Activated CD8-positive, alpha-beta T cell treated with anti-CD3 and anti-CD28 coated beads for 36 hours (primary cell): ENCODE data around the gene NUSAP1. TPM values are rescaled to one million over a fixed set of nuclear protein-coding genes. Genes with fewer than 3 reads are reported as not detected.
"Not testable (repeated sequence)": the region's sequence is repeated elsewhere in the genome, so short reads cannot be mapped to it uniquely, and the experiment has no call there.

Source experiments
- ATAC-seq: fragments of 200-7000 bp; cut with Tn5 transposase; one replicate; pipeline ENCODE4 v1.10.0; 2021; ENCODE audit warnings: mild to moderate bottlenecking, moderate library complexity
- CTCF ChIA-PET: fragments of 350-600 bp; sonication (Branson Sonifier 250); formaldehyde crosslinking; loops from one replicate; lab custom pipeline; 2021; ENCODE audit warnings: antibody characterized with exemption; lab: Charles Lee
- POLR2A ChIA-PET: fragments of 350-600 bp; sonication (Branson Sonifier 250); formaldehyde crosslinking; loops from one replicate; lab custom pipeline; 2021; ENCODE audit warnings: antibody characterized with exemption; lab: Charles Lee
- DNase-seq: peaks from one replicate; pipeline ENCODE4 v3.0.0-alpha.2; 2020
- H3K27ac Mint-ChIP-seq: one replicate; pipeline ENCODE4 v1.8.0; 2021; ENCODE audit warnings: mild to moderate bottlenecking, mixed read lengths
- H3K27me3 Mint-ChIP-seq: one replicate; pipeline ENCODE4 v1.8.0; 2021; ENCODE audit warnings: mixed read lengths
- H3K36me3 Mint-ChIP-seq: one replicate; pipeline ENCODE4 v1.8.0; 2021; ENCODE audit warnings: low read depth, mixed read lengths
- H3K4me1 Mint-ChIP-seq: one replicate; pipeline ENCODE4 v1.8.0; 2021; ENCODE audit warnings: low read depth, mixed read lengths
- H3K4me3 Mint-ChIP-seq: one replicate; pipeline ENCODE4 v1.8.0; 2021; ENCODE audit warnings: mild to moderate bottlenecking, moderate library complexity, mixed read lengths
- H3K9me3 Mint-ChIP-seq: one replicate; pipeline ENCODE4 v1.8.0; 2021; ENCODE audit warnings: mixed read lengths
- intact Hi-C: fragments of 100-400 bp; cut with micrococcal nuclease; formaldehyde crosslinking; loops from one replicate; pipeline ENCODE4 v1.10.0; 2022
- total RNA-seq, 2 experiments: library from RNA; stranded (reverse); gene quantifications; one replicate each; pipeline ENCODE4 v1.2.3, GENCODE V29; 2021
- TF ChIP-seq, protein P1 (sequence below): fragments of 200-600 bp; IDR thresholded peaks from one replicate; pipeline ENCODE4 v1.8.0; 2022; ENCODE audit warnings: antibody characterized with exemption, mild to moderate bottlenecking

The NUSAP1 gene
- total RNA-seq, 2 experiments from 2014 or later: 163 to 170 TPM

DNA sequence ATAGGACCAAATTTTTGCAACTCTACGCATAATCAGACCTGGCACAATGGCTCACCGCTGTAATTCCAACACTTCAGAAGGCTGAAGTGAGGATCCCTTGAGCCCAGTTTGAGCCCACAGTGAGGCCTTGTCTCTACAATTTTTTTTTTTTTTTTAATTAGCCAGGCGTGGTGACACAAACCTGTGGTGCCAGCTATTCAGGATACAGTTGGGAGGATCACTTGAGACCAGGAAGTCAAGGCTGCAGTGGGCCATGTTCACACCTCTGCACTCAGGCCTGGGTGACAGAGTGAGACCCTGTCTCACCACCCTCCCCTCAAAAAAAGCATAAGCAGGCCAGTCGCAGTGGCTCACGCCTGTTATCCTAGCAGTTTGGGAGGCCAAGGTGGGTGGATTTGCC lies 25.0 kb upstream of the NUSAP1 start:
- intact Hi-C loops: no loop called here
- Mint-ChIP-seq H3K9me3 (no peaks in the 10 kb centered on the region), H3K27me3 (no peaks in the 10 kb centered on the region)

DNA sequence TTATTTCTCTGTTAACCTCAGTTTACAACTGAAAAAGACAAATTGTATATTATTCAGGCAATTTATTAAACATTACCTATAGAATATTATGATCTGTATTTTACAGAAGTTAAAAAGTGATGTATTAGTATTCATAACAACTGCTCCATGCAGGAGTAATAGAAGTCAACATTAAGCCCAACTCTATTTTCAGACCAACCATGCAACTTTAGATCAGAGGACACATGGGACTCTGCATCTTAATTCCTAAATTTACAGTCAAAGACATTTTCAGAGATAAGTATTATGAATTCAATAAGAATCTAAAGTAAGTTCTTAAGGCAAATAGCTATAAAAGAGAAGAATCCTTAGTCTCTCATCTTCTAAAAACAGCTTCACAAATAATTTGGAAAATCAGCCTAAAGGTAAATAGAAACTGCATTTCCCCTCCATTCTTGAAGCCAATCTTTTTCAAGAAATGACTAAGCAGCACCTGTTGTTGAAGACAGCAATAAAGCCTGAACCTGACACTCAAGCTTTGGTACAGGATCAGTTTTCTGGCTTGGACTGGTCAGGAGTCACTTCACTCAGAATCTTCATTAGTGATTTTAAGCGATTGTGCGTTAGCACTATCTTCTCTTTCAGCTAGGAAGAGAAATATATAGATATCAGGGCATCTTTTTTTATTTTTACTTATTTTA lies 23.3 kb upstream of the NUSAP1 start:
- intact Hi-C loops: no loop called here
- no peak for DNase-seq
- ATAC-seq: no peak
- Mint-ChIP-seq H3K4me1 (peaks cover 1% of the 10 kb centered on the region), H3K9me3 (no peaks in the 10 kb centered on the region), H3K27me3 (no peaks in the 10 kb centered on the region), H3K4me3 (no peak overlapping the region), H3K36me3 (peaks cover 9% of the 10 kb centered on the region), H3K27ac (no peak overlapping the region)
- POLR2A ChIA-PET: interaction anchor here (1.0 to 1.2 kb wide), 2 partner anchors 24 to 28 kb away, joined by 3 read pairs; partner anchors contain the start of gene NUSAP1
- TF ChIP-seq, protein P1, sequence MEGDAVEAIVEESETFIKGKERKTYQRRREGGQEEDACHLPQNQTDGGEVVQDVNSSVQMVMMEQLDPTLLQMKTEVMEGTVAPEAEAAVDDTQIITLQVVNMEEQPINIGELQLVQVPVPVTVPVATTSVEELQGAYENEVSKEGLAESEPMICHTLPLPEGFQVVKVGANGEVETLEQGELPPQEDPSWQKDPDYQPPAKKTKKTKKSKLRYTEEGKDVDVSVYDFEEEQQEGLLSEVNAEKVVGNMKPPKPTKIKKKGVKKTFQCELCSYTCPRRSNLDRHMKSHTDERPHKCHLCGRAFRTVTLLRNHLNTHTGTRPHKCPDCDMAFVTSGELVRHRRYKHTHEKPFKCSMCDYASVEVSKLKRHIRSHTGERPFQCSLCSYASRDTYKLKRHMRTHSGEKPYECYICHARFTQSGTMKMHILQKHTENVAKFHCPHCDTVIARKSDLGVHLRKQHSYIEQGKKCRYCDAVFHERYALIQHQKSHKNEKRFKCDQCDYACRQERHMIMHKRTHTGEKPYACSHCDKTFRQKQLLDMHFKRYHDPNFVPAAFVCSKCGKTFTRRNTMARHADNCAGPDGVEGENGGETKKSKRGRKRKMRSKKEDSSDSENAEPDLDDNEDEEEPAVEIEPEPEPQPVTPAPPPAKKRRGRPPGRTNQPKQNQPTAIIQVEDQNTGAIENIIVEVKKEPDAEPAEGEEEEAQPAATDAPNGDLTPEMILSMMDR: no peak
- CTCF ChIA-PET: interaction anchor here (1.4 to 1.7 kb wide), 2 partner anchors 20 to 23 kb away, joined by 4 to 7 read pairs; partner anchors contain the start of genes NUSAP1 and OIP5

More for the DNA sequence above, 25.0 kb upstream of the NUSAP1 start:
- TF ChIP-seq, protein P1: no peak
- CTCF ChIA-PET: no interaction called here
- DNase-seq (no peak), ATAC-seq (no peak)
- Mint-ChIP-seq H3K4me3 (no peak overlapping the region), H3K27ac (no peak overlapping the region), H3K4me1 (peaks cover 4% of the 10 kb centered on the region), H3K36me3 (peaks cover 5% of the 10 kb centered on the region)
- POLR2A ChIA-PET: no interaction called here

DNA sequence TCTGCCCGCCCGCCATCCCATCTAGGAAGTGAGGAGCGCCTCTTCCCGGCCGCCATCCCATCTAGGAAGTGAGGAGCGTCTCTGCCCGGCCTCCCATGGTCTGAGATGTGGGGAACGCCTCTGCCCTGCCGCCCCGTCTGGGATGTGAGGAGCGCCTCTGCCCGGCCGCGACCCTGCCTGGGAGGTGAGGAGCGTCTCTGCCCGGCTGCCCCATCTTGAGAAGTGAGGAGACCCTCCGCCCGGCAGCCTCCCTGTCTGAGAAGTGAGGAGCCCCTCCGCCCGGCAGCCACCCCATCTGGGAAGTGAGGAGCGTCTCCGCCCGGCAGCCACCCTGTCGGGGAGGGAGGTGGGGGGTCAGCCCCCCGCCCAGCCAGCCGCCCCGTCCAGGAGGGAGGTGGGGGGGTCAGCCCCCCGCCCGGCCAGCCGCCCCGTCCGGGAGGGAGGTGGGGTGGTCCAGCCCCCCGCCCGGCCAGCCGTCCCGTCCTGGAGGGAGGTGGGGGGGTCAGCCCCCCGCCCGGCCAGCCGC lies 11.8 kb upstream of the NUSAP1 start:
- ATAC-seq: not testable (repeated sequence)

DNA sequence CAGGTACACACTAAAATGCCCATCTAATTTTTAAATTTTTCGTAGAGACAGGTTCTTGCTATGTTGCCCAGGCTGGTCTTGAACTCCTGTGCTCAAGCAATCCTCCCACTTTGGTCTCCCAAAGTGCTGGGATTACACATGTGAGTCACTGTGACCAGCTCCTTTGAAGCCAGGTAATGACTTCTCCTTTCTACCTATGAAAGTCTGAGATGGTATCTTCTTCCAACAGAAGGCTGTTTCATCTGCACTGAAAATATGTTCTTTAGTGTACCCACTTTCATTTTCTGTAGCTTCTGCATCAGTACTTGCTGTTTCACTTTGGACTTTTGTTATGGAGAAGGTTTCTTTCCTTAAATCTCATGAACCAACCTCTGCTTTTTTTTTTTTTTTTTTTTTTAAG lies 9.1 kb upstream of the NUSAP1 start:
- Mint-ChIP-seq H3K9me3 (no peaks in the 10 kb centered on the region), H3K27me3 (no peaks in the 10 kb centered on the region), H3K4me1 (peaks cover 16% of the 10 kb centered on the region), H3K4me3 (no peak overlapping the region), H3K27ac (no peak overlapping the region), H3K36me3 (peaks cover 29% of the 10 kb centered on the region)
- DNase-seq (peak; percentile 12), ATAC-seq (peak; percentile 61)
- POLR2A ChIA-PET: interaction anchor here (1.1 kb wide), 1 partner anchor 9 kb away, joined by 5 read pairs; the partner anchor contains the start of genes NUSAP1 and OIP5
- intact Hi-C loops: no loop called here
- CTCF ChIA-PET: interaction anchor here (1.1 kb wide), 2 partner anchors 9 to 10 kb away, joined by 3 to 6 read pairs; partner anchors contain the start of genes NUSAP1 and OIP5
- TF ChIP-seq, protein P1: no peak

More for the DNA sequence above, 11.8 kb upstream of the NUSAP1 start:
- H3K9me3 Mint-ChIP-seq, intact Hi-C loops, H3K27me3 Mint-ChIP-seq, H3K4me3 Mint-ChIP-seq, CTCF ChIA-PET, POLR2A ChIA-PET, H3K27ac Mint-ChIP-seq, DNase-seq: not testable (repeated sequence)
- Mint-ChIP-seq H3K4me1 (peaks cover 16% of the 10 kb centered on the region), H3K36me3 (peaks cover 15% of the 10 kb centered on the region)

DNA sequence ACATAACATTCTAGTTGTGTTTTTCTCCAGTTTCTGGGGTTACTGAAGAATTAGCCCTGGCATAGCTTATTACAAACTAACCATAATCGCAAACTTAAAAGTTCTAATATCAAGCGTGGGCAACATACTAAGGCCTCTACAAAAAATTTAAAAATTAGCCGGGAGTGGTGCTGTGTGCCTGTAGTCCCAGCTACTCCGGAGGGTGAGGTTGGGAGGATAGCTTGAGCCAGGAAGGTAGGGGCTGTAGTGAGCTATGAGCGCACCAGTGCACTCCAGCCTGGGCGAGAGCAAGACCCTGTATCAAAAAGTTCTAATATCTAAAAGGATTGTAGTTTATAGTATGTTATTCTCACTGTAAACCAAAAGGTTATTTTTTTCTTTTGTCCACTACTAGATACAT lies 1.4 kb upstream of the NUSAP1 start:
- Mint-ChIP-seq H3K4me3 (peak overlapping the region; percentile 92), H3K4me1 (peaks cover 15% of the 10 kb centered on the region), H3K27me3 (no peaks in the 10 kb centered on the region), H3K36me3 (peaks cover 18% of the 10 kb centered on the region), H3K27ac (no peak overlapping the region), H3K9me3 (no peaks in the 10 kb centered on the region)
- CTCF ChIA-PET: interaction anchor here (0.8 kb wide), 1 partner anchor 45 kb away, joined by 3 read pairs; no protein-coding TSS in a partner anchor
- POLR2A ChIA-PET: interaction anchor here (1.0 kb wide), 1 partner anchor 48 kb away, joined by 3 read pairs; no protein-coding TSS in a partner anchor
- ATAC-seq: no peak
- TF ChIP-seq, protein P1: no peak
- intact Hi-C loops: loop anchor here (5.0 kb wide), 1 partner anchor 44 kb away; no protein-coding TSS in a partner anchor
- no peak for DNase-seq
